Inflammatory macrophage (primary cell): ENCODE data around the gene STK38L.

Source experiments
- DNase-seq, 2 donors: peaks; one replicate each; pipeline ENCODE4 v3.0.0-alpha.2; 2020 to 2022

The STK38L gene

GRCh38 chr12:27355979-27356378 lies 111.9 kb downstream of the STK38L start:
- DNase-seq = no peak

- no peak for DNase-seq
Observed at GRCh38 chr12:27359578-27360340, 115.7 kb downstream of the STK38L start.

DNA sequence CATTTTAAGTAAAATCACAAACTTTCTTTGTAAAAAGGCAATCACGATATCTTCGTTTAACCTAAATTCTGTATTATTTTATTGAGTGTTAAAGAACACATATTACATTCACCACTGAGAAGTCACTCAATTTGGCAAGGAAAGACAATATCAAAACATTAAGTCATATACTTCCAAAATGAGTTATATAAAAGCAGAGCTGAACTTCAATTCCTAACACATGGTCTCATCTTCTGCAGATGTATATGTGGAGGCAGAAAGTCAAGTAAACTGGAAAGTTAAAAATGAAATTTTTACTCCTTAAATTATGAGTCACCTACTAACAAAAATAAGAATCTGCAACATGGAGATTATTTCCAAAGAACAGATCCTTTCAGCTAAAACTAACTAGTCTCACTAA lies 117.3 kb downstream of the STK38L start:
- no peak for DNase-seq

DNA sequence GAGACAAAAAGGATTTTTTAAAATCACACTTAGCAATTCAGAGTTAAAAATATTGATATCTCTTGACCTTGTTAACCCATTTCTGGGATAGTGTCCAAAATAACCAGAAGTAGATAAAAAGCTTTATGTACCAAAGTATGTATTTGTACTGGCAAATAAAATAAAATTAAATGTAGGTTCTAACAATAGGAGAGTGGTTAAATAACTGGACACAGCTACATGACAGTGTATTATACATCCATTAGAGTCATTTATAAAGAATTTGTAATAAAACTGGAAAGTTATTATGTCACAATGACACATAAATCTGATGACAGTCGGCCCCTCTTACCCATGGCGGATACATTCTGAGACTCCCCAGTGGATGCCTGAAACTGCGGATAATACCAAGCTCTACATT lies 122.5 kb downstream of the STK38L start:
- DNase-seq = no peak

GRCh38 chr12:27367078-27367477 lies 123.0 kb downstream of the STK38L start:
- no peak for DNase-seq
